HEK293 (cell line): ENCODE results near the gene USP17L28.
"Not testable (repeated sequence)": the region's sequence is repeated elsewhere in the genome, so short reads cannot be mapped to it uniquely, and the experiment has no call there.

Source experiments
- CTCF ChIA-PET: fragments of 350-600 bp; formaldehyde crosslinking; extraction: SDS; loops from one replicate; lab custom pipeline; 2021; ENCODE audit warnings: antibody characterized with exemption; lab: Yijun Ruan, JAX
- POLR2A ChIA-PET: fragments of 300-600 bp; formaldehyde crosslinking; extraction: SDS; loops from one replicate; lab custom pipeline; 2020; ENCODE audit warnings: antibody characterized with exemption, inconsistent platforms; lab: Yijun Ruan, JAX
- H3K27ac ChIP-seq: fragments of 200-500 bp; sonication (Bioruptor generic); 2 replicates; pipeline ENCODE4 v1.5.1; 2014; ENCODE audit warnings: low read depth, low read length, control low read depth, inconsistent platforms; ENCODE audit errors: extremely low read depth
- H3K36me3 ChIP-seq, 2 experiments: fragments of 200-500 bp in 1 of 2; sonication (Bioruptor generic) in 1 of 2; 1 replicate in 1 of 2; 2 replicates in 1 of 2; pipeline ENCODE4 v1.5.1; 2014 to 2017; ENCODE audit warnings: inconsistent platforms in 2 of 2, low read length in 2 of 2; ENCODE audit not compliant: control insufficient read depth in 2 of 2, insufficient read depth in 1 of 2
- H3K4me1 ChIP-seq: fragments of 200-500 bp; sonication (Bioruptor generic); 2 replicates; pipeline ENCODE4 v1.5.1; 2014; ENCODE audit warnings: mild to moderate bottlenecking, low read length, inconsistent platforms; ENCODE audit not compliant: control insufficient read depth, insufficient read depth
- H3K4me3 ChIP-seq: 2 replicates; pipeline ENCODE4 v1.5.1; 2011; ENCODE audit warnings: low read depth, mild to moderate bottlenecking, control low read depth, low read length, moderate library complexity
- H3K9me3 ChIP-seq: fragments of 200-500 bp; sonication (Bioruptor generic); 2 replicates; pipeline ENCODE4 v1.5.1; 2014; ENCODE audit warnings: low read depth, low read length, inconsistent platforms; ENCODE audit not compliant: control insufficient read depth, insufficient read depth
- ZNF639 ChIP-seq: fragments of 450-650 bp; formaldehyde crosslinking; IDR thresholded peaks from 2 replicates; pipeline ENCODE4 v1.5.1; 2016; ENCODE audit warnings: missing biosample characterization, missing genetic modification characterization
- ZNF654 ChIP-seq: fragments of 450-650 bp; formaldehyde crosslinking; IDR thresholded peaks from 2 replicates; pipeline ENCODE4 v1.5.1; 2016; ENCODE audit warnings: low read depth, missing biosample characterization, missing genetic modification characterization
- ZSCAN18 ChIP-seq: fragments of 450-650 bp; formaldehyde crosslinking; IDR thresholded peaks from 2 replicates; pipeline ENCODE4 v1.5.1; 2016; ENCODE audit warnings: missing biosample characterization, missing genetic modification characterization

USP17L28 gene

GRCh38 chr4:9379881-9380280, 31.2 kb downstream of the USP17L28 start:
- H3K27ac ChIP-seq, H3K9me3 ChIP-seq, H3K36me3 ChIP-seq, CTCF ChIA-PET, H3K4me3 ChIP-seq, H3K4me1 ChIP-seq, POLR2A ChIA-PET: not testable (repeated sequence)

GRCh38 chr4:9381012-9381534, 32.4 kb downstream of the USP17L28 start:
- peak overlapping the region; percentile 38 for H3K4me3 ChIP-seq
- H3K9me3 ChIP-seq, H3K4me1 ChIP-seq, CTCF ChIA-PET, H3K27ac ChIP-seq, POLR2A ChIA-PET, H3K36me3 ChIP-seq: not testable (repeated sequence)
- peak; percentile 39 for TF ChIP-seq ZNF654 (tag by site-specific recombination)

- Histone ChIP-seq H3K36me3 (no peaks in the 10 kb centered on the region), H3K4me1 (no peaks in the 10 kb centered on the region), H3K27ac (no peak overlapping the region), H3K4me3 (no peak overlapping the region), H3K9me3 (no peaks in the 10 kb centered on the region)
- POLR2A ChIA-PET = no interaction called here
- TF ChIP-seq ZNF639 (tag by site-specific recombination) (no peak), ZSCAN18 (tag by site-specific recombination) (no peak)
- CTCF ChIA-PET = no interaction called here
These were observed 35.4 kb downstream of the USP17L28 start for GRCh38 chr4:9384126-9384525.

- POLR2A ChIA-PET, CTCF ChIA-PET: not testable (repeated sequence)
These were observed 40.3 kb downstream of the USP17L28 start for GRCh38 chr4:9389001-9389400.

More at GRCh38 chr4:9389001-9389400, 40.3 kb downstream of the USP17L28 start:
- not testable (repeated sequence) for H3K4me1 ChIP-seq, H3K9me3 ChIP-seq, H3K27ac ChIP-seq, H3K36me3 ChIP-seq, H3K4me3 ChIP-seq
